K562 (cell line): ENCODE measurements around the gene INPP5D. TPM values are rescaled to one million over a fixed set of nuclear protein-coding genes. Genes with fewer than 3 reads are reported as not detected.

Source experiments
- ARNT ChIP-seq, 2 experiments: fragments of 450-650 bp; IDR thresholded peaks; 2 replicates each; pipeline ENCODE4 v1.6.1; 2016; ENCODE audit warnings: mild to moderate bottlenecking in 1 of 2
- E2F3 ChIP-seq: fragments of 250-450 bp; sonication (Bioruptor Pico); IDR thresholded peaks from 2 replicates; pipeline ENCODE4 v1.4.0; 2020; ENCODE audit warnings: mild to moderate bottlenecking
- GTF2B ChIP-seq: IDR thresholded peaks from 2 replicates; pipeline ENCODE4 v1.6.1; 2011; ENCODE audit not compliant: insufficient read length; ENCODE audit errors: extremely low read depth
- HDAC2 ChIP-seq: fragments of 450-650 bp; IDR thresholded peaks from 2 replicates; pipeline ENCODE4 v1.6.1; 2016; ENCODE audit warnings: mild to moderate bottlenecking
- HLTF ChIP-seq: fragments of 450-650 bp; IDR thresholded peaks from 2 replicates; pipeline ENCODE4 v1.6.1; 2016
- KHSRP ChIP-seq: fragments of 450-650 bp; IDR thresholded peaks from 2 replicates; pipeline ENCODE4 v1.6.1; 2017
- NR4A1 ChIP-seq, 2 experiments: fragments of 250-450 bp in 1 of 2; fragments of 450-650 bp in 1 of 2; sonication (Bioruptor Pico) in 1 of 2; IDR thresholded peaks; 2 replicates each; pipeline versions ENCODE4 v1.4.0 to v1.6.1; 2016 to 2020; ENCODE audit warnings: mild to moderate bottlenecking in 2 of 2, missing compliant biosample characterization in 1 of 2, missing genetic modification characterization in 1 of 2, moderate library complexity in 1 of 2
- PHF8 ChIP-seq: fragments of 200-600 bp; sonication (generic); IDR thresholded peaks from 2 replicates; pipeline ENCODE4 v1.6.1; 2012; ENCODE audit warnings: mixed run types, mild to moderate bottlenecking, inconsistent platforms, low read length, moderate library complexity, borderline replicate concordance
- RHOXF2B ChIP-seq: fragments of 250-450 bp; sonication (Bioruptor Pico); conservative IDR thresholded peaks from 2 replicates; pipeline ENCODE4 v1.5.1; 2021
- ZKSCAN1 ChIP-seq: fragments of 150-350 bp; IDR thresholded peaks from 2 replicates; pipeline ENCODE4 v1.6.1; 2016; ENCODE audit warnings: low read depth, low read length
- ZNF184 ChIP-seq: sonication (generic); formaldehyde crosslinking; IDR thresholded peaks from 2 replicates; pipeline ENCODE4 v1.5.0; 2020; ENCODE audit warnings: missing genetic modification reagents
- ZNF436 ChIP-seq: fragments of 250-450, 450-650 bp; sonication (Bioruptor Pico); formaldehyde crosslinking; IDR thresholded peaks from 2 replicates; pipeline ENCODE4 v1.7.0; 2020; ENCODE audit warnings: mild to moderate bottlenecking
- ZNF561 ChIP-seq: fragments of 450-650 bp; formaldehyde crosslinking; conservative IDR thresholded peaks from 2 replicates; pipeline ENCODE4 v1.4.0; 2020; ENCODE audit warnings: mild to moderate bottlenecking, moderate library complexity
- polyA plus RNA-seq, 8 experiments: library from polyadenylated mRNA; depleted of rRNA in 4 of 8; stranded (reverse) in 5 of 8; unstranded in 3 of 8; fragments of >200 nt; fragmentation: Nextera tagmentation in 2 of 8; fragmentation: Illumina TruSeq in 1 of 8; extraction: Ambion mirVana in 2 of 8; extraction: Trizol in 1 of 8; gene quantifications; 2 replicates each; pipeline versions ENCODE4 v1.2.1 to v1.2.3, GENCODE V29; 2011 to 2014; ENCODE audit warnings: inconsistent platforms in 1 of 8, missing spikeins in 1 of 8
- total RNA-seq, 7 experiments: library from RNA; depleted of rRNA in 6 of 7; stranded (reverse); fragments of >200 nt in 6 of 7; fragmentation: Illumina TruSeq in 2 of 7; extraction: Trizol in 2 of 7; gene quantifications; 2 replicates each; pipeline versions ENCODE4 v1.2.1 to v1.2.3, GENCODE V29; 2011 to 2021; ENCODE audit warnings: low replicate concordance in 1 of 7
- TF ChIP-seq, protein P1 (sequence below): fragments of 450-650 bp; IDR thresholded peaks from 2 replicates; pipeline ENCODE4 v1.6.1; 2018; ENCODE audit not compliant: partially characterized antibody
- TF ChIP-seq, protein P2 (sequence below): fragments of 150-350 bp; IDR thresholded peaks from 2 replicates; pipeline ENCODE4 v1.6.1; 2014; ENCODE audit warnings: low read depth, mild to moderate bottlenecking, low read length, borderline replicate concordance
- TF ChIP-seq, protein P3 (sequence below): fragments of 450-650 bp; formaldehyde crosslinking; IDR thresholded peaks from 2 replicates; pipeline ENCODE4 v1.4.0; 2020; ENCODE audit warnings: mild to moderate bottlenecking, moderate library complexity
- TF ChIP-seq, protein P4 (sequence below): fragments of 450-650 bp; formaldehyde crosslinking; IDR thresholded peaks from 2 replicates; pipeline ENCODE4 v1.4.0; 2022; ENCODE audit warnings: missing genetic modification characterization

The INPP5D gene
- total and polyA plus RNA-seq, 9 of the 15 experiments (the other 6 are each of a cell fraction or from before 2014, with no cell fraction given) = 0.55 to 6.2 (median 2.2) TPM

- TF ChIP-seq NR4A1 (CRISPR knock-in tag; IDR thresholded peaks at IDR 0.05) (no peak), NR4A1 (tag; IDR thresholded peaks at IDR 0.05) (no peak), ZNF436 (CRISPR knock-in tag) (no peak), ZNF561 (CRISPR knock-in tag) (no peak), ZKSCAN1 (no peak), ZNF184 (no peak), E2F3 (CRISPR knock-in tag) (peak; percentile 33; the same call in 1 of the 2 replicates), KHSRP (peak; percentile 21; the same call in 1 of the 2 replicates), HLTF (no peak), RHOXF2B (CRISPR knock-in tag) (no peak), PHF8 (peak; percentile 81; the same call in 1 of the 2 replicates), GTF2B (no peak), HDAC2 (0 out of 2 replicates have a peak, but pooled peaks have one; percentile 94), ARNT (IDR thresholded peaks at IDR 0.05) (no peak)
- TF ChIP-seq, protein P1, sequence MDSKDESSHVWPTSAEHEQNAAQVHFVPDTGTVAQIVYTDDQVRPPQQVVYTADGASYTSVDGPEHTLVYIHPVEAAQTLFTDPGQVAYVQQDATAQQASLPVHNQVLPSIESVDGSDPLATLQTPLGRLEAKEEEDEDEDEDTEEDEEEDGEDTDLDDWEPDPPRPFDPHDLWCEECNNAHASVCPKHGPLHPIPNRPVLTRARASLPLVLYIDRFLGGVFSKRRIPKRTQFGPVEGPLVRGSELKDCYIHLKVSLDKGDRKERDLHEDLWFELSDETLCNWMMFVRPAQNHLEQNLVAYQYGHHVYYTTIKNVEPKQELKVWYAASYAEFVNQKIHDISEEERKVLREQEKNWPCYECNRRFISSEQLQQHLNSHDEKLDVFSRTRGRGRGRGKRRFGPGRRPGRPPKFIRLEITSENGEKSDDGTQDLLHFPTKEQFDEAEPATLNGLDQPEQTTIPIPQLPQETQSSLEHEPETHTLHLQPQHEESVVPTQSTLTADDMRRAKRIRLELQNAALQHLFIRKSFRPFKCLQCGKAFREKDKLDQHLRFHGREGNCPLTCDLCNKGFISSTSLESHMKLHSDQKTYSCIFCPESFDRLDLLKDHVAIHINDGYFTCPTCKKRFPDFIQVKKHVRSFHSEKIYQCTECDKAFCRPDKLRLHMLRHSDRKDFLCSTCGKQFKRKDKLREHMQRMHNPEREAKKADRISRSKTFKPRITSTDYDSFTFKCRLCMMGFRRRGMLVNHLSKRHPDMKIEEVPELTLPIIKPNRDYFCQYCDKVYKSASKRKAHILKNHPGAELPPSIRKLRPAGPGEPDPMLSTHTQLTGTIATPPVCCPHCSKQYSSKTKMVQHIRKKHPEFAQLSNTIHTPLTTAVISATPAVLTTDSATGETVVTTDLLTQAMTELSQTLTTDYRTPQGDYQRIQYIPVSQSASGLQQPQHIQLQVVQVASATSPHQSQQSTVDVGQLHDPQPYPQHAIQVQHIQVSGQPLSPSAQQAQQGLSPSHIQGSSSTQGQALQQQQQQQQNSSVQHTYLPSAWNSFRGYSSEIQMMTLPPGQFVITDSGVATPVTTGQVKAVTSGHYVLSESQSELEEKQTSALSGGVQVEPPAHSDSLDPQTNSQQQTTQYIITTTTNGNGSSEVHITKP = no peak
- TF ChIP-seq, protein P2, sequence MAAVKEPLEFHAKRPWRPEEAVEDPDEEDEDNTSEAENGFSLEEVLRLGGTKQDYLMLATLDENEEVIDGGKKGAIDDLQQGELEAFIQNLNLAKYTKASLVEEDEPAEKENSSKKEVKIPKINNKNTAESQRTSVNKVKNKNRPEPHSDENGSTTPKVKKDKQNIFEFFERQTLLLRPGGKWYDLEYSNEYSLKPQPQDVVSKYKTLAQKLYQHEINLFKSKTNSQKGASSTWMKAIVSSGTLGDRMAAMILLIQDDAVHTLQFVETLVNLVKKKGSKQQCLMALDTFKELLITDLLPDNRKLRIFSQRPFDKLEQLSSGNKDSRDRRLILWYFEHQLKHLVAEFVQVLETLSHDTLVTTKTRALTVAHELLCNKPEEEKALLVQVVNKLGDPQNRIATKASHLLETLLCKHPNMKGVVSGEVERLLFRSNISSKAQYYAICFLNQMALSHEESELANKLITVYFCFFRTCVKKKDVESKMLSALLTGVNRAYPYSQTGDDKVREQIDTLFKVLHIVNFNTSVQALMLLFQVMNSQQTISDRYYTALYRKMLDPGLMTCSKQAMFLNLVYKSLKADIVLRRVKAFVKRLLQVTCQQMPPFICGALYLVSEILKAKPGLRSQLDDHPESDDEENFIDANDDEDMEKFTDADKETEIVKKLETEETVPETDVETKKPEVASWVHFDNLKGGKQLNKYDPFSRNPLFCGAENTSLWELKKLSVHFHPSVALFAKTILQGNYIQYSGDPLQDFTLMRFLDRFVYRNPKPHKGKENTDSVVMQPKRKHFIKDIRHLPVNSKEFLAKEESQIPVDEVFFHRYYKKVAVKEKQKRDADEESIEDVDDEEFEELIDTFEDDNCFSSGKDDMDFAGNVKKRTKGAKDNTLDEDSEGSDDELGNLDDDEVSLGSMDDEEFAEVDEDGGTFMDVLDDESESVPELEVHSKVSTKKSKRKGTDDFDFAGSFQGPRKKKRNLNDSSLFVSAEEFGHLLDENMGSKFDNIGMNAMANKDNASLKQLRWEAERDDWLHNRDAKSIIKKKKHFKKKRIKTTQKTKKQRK = no peak
- TF ChIP-seq, protein P3, sequence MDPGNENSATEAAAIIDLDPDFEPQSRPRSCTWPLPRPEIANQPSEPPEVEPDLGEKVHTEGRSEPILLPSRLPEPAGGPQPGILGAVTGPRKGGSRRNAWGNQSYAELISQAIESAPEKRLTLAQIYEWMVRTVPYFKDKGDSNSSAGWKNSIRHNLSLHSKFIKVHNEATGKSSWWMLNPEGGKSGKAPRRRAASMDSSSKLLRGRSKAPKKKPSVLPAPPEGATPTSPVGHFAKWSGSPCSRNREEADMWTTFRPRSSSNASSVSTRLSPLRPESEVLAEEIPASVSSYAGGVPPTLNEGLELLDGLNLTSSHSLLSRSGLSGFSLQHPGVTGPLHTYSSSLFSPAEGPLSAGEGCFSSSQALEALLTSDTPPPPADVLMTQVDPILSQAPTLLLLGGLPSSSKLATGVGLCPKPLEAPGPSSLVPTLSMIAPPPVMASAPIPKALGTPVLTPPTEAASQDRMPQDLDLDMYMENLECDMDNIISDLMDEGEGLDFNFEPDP = no peak
- TF ChIP-seq, protein P4, sequence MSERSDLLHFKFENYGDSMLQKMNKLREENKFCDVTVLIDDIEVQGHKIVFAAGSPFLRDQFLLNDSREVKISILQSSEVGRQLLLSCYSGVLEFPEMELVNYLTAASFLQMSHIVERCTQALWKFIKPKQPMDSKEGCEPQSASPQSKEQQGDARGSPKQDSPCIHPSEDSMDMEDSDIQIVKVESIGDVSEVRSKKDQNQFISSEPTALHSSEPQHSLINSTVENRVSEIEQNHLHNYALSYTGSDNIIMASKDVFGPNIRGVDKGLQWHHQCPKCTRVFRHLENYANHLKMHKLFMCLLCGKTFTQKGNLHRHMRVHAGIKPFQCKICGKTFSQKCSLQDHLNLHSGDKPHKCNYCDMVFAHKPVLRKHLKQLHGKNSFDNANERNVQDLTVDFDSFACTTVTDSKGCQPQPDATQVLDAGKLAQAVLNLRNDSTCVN (CRISPR knock-in tag) = no peak
These were observed 191.4 kb downstream of the INPP5D start, which contains the start of gene ATG16L1 (continued) for GRCh38 chr2:233251306-233252116.
